A673 (cell line): ENCODE measurements around the gene JUP. TPM values are rescaled to one million over a fixed set of nuclear protein-coding genes. Genes with fewer than 3 reads are reported as not detected.
A peak's percentile ranks its signal among the peaks of the same experiment; 100 is the strongest.

Source experiments
- BruUV-seq: library from RNA; stranded (reverse); fragments of 400-500 nt; replicated peaks from 2 replicates; lab custom pipeline; 2021; lab: Mats Ljungman, UMichigan
- CTCF ChIA-PET: fragments of 300-600 bp; sonication (Branson Sonifier 250); formaldehyde crosslinking; loops from one replicate; lab custom pipeline; 2022; ENCODE audit warnings: antibody characterized with exemption; lab: Charles Lee
- POLR2A ChIA-PET: fragments of 300-600 bp; sonication (Branson Sonifier 250); formaldehyde crosslinking; loops from one replicate; lab custom pipeline; 2022; ENCODE audit warnings: antibody characterized with exemption; ENCODE audit not compliant: low non-redundant PET; lab: Charles Lee
- DNase-seq: peaks from one replicate; pipeline ENCODE4 v3.0.0-alpha.2; 2015; ENCODE audit warnings: low spot score
- H3K27ac ChIP-seq: fragments of 200-600 bp; sonication (generic); 2 replicates; pipeline ENCODE4 v1.5.1; 2016; ENCODE audit warnings: mixed run types, low read depth, mild to moderate bottlenecking, mixed read lengths, antibody characterized with exemption, low read length; ENCODE audit not compliant: poor library complexity, severe bottlenecking
- H3K27me3 ChIP-seq: fragments of 200-600 bp; sonication (generic); replicated peaks from 2 replicates; pipeline ENCODE4 v1.6.1; 2017; ENCODE audit warnings: mixed run types, low read depth, mild to moderate bottlenecking, mixed read lengths, antibody characterized with exemption, low read length; ENCODE audit not compliant: insufficient read depth, poor library complexity
- H3K36me3 ChIP-seq: fragments of 200-600 bp; sonication (generic); 2 replicates; pipeline ENCODE4 v1.6.1; 2016; ENCODE audit warnings: mixed run types, mild to moderate bottlenecking, mixed read lengths, antibody characterized with exemption, low read length; ENCODE audit not compliant: insufficient read depth, poor library complexity, severe bottlenecking
- H3K4me1 ChIP-seq: fragments of 200-600 bp; sonication (generic); 2 replicates; pipeline ENCODE4 v1.6.1; 2017; ENCODE audit warnings: mixed run types, mild to moderate bottlenecking, mixed read lengths, antibody characterized with exemption, low read length; ENCODE audit not compliant: insufficient read depth, poor library complexity, severe bottlenecking
- H3K4me3 ChIP-seq: fragments of 200-600 bp; sonication (generic); 2 replicates; pipeline ENCODE4 v1.5.1; 2016; ENCODE audit warnings: low read depth, mixed run types, mild to moderate bottlenecking, mixed read lengths, low read length; ENCODE audit not compliant: poor library complexity, severe bottlenecking
- H3K9me3 ChIP-seq: fragments of 200-600 bp; sonication (generic); 2 replicates; pipeline ENCODE4 v1.6.1; 2016; ENCODE audit warnings: mixed run types, low read depth, mild to moderate bottlenecking, mixed read lengths, antibody characterized with exemption, low read length; ENCODE audit not compliant: poor library complexity, severe bottlenecking
- EZH2 ChIP-seq: fragments of 200-600 bp; sonication (generic); IDR thresholded peaks from 2 replicates; pipeline ENCODE4 v1.6.1; 2017; ENCODE audit warnings: borderline replicate concordance, low read depth, mild to moderate bottlenecking, mixed read lengths, antibody characterized with exemption, low read length; ENCODE audit not compliant: poor library complexity, severe bottlenecking
- intact Hi-C: fragments of 100-400 bp; cut with micrococcal nuclease; formaldehyde crosslinking; loops from one replicate; pipeline ENCODE4 v1.10.0; 2022; ENCODE audit not compliant: unreplicated experiment
- total RNA-seq: library from RNA; stranded (reverse); gene quantifications from 2 replicates; pipeline ENCODE4 v1.2.3, GENCODE V29; 2021
- TF ChIP-seq, protein P1 (sequence below): fragments of 300-800, 200-600 bp; sonication (generic); conservative IDR thresholded peaks from 2 replicates; pipeline ENCODE4 v1.5.1; 2017; ENCODE audit warnings: low read depth, mild to moderate bottlenecking, antibody characterized with exemption, low read length, moderate library complexity, mixed read lengths

Gene JUP
- total RNA-seq, 1 experiment from 2014 or later = 15.7 TPM

DNA sequence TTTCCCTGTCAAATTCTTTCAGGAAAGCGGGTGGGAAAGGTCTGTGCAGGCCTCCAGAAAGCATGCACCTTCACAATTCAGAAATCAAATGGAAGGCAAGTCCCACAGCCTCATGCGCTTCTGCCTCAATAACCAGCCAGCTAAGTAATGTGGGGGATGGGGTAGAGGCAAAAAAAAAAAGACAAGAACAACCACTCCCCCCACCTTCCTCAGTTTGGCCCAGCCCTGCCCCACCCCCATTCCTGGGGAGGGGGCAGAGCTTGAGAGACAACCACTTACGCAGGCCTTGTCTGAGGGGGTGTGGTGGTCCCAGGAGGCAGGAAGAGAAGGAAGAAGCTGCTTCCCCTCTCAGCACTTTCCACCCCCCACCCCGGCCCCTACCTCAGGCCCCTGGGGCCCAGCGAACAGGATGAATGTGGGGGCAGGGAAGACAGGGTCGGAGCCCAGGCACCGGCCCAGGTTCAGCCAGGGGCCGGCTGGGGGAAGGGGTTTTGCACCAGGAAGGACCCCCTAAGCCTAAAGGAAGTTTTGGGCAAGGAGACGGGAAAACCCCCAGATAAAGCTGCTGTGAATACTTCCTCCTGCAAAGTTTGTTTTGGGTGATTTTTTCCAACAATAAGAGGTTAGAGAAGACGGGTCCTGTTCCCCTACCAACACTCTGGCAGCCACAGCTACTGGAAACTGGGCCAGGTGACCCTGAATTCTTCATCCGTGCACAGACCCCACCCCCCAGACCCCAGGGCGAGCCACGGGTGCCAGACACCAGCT, 1.2 kb downstream of the JUP start:
- no peaks in the 10 kb centered on the region for H3K27me3 ChIP-seq
- peaks cover 12% of the 10 kb centered on the region for H3K4me1 ChIP-seq
- POLR2A ChIA-PET = no interaction called here
- H3K9me3 ChIP-seq = no peaks in the 10 kb centered on the region
- intact Hi-C loops = no loop called here
- CTCF ChIA-PET = no interaction called here
- peak; percentile 51 for DNase-seq
- H3K4me3 ChIP-seq = peak overlapping the region; percentile 59
- no peaks in the 10 kb centered on the region for H3K36me3 ChIP-seq
- BruUV-seq = TSS peak; percentile 41
- TF ChIP-seq, protein P1, sequence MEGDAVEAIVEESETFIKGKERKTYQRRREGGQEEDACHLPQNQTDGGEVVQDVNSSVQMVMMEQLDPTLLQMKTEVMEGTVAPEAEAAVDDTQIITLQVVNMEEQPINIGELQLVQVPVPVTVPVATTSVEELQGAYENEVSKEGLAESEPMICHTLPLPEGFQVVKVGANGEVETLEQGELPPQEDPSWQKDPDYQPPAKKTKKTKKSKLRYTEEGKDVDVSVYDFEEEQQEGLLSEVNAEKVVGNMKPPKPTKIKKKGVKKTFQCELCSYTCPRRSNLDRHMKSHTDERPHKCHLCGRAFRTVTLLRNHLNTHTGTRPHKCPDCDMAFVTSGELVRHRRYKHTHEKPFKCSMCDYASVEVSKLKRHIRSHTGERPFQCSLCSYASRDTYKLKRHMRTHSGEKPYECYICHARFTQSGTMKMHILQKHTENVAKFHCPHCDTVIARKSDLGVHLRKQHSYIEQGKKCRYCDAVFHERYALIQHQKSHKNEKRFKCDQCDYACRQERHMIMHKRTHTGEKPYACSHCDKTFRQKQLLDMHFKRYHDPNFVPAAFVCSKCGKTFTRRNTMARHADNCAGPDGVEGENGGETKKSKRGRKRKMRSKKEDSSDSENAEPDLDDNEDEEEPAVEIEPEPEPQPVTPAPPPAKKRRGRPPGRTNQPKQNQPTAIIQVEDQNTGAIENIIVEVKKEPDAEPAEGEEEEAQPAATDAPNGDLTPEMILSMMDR = no peak
- peak overlapping the region; percentile 72 for H3K27ac ChIP-seq

DNA sequence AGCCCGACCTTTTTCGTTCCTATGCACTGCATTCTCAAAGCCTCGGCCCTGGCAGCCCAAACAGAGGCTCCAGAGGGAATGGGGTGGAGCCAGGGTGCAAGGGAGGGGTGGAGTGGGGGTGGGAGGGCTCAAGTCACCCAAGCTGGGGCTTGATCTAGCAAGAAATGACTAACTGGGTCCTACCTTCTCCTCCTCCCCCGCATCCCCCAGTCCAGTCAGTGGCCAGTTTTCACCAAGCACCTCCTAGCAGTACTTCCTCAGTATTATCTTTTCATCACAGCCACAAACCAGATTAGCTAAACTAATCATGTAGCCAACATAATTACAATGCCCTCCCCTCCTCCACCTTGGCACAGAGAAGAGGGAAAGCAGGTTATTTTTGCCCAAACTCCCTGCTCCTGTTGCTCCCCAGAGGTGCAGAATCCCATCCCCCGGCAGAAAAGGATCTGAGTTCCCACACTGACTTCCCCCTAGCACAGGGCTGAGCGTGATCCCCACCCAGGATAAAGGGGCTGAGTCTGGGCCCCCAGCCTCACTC, 2.2 kb downstream of the JUP start:
- peak; percentile 18 for DNase-seq
- Histone ChIP-seq H3K27ac (peak overlapping the region; percentile 72), H3K4me1 (peaks cover 12% of the 10 kb centered on the region), H3K4me3 (peak overlapping the region; percentile 59), H3K9me3 (no peaks in the 10 kb centered on the region), H3K27me3 (no peaks in the 10 kb centered on the region), H3K36me3 (no peaks in the 10 kb centered on the region)
- ChIA-PET CTCF (no interaction called here), POLR2A (no interaction called here)
- no TSS peak for BruUV-seq
- TF ChIP-seq, protein P1 = no peak
- TF ChIP-seq EZH2 = no peak
- intact Hi-C loops = no loop called here

GRCh38 chr17:41782142-41782541, 4.4 kb downstream of the JUP start:
- intact Hi-C loops = no loop called here
- Histone ChIP-seq H3K9me3 (no peaks in the 10 kb centered on the region), H3K4me1 (peaks cover 12% of the 10 kb centered on the region), H3K27ac (no peak overlapping the region), H3K4me3 (no peak overlapping the region), H3K36me3 (no peaks in the 10 kb centered on the region), H3K27me3 (no peaks in the 10 kb centered on the region)
- no peak for TF ChIP-seq EZH2
- TF ChIP-seq, protein P1 = no peak
- DNase-seq = no peak
- POLR2A ChIA-PET = no interaction called here
- BruUV-seq = no TSS peak
- CTCF ChIA-PET = no interaction called here
